HG03135 (cell line): ENCODE results near the gene PSPN.
"Not testable (repeated sequence)": the region's sequence is repeated elsewhere in the genome, so short reads cannot be mapped to it uniquely, and the experiment has no call there.

Experiments used
- ATAC-seq: cut with Tn5 transposase; IDR thresholded peaks from one replicate; pipeline ENCODE4 v1.9.1; 2021; ENCODE audit warnings: mild to moderate bottlenecking, moderate library complexity; ENCODE audit not compliant: unreplicated experiment

The PSPN gene

DNA sequence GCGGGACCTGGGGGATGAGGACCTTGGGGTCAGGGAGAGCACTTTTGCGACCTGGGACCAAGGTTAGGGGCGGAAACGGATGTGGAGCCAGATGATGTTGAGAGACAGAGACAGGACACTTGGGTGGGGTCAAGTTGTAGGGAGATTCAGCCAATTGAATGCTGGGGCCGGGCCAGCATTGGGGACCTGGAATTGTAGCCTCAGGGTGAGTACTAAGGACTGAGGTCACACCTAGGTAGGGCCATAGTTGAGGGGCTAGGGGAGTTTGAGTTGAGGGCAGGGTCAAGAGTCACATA is 2.0 kb downstream of the PSPN start:
- ATAC-seq = no peak

DNA sequence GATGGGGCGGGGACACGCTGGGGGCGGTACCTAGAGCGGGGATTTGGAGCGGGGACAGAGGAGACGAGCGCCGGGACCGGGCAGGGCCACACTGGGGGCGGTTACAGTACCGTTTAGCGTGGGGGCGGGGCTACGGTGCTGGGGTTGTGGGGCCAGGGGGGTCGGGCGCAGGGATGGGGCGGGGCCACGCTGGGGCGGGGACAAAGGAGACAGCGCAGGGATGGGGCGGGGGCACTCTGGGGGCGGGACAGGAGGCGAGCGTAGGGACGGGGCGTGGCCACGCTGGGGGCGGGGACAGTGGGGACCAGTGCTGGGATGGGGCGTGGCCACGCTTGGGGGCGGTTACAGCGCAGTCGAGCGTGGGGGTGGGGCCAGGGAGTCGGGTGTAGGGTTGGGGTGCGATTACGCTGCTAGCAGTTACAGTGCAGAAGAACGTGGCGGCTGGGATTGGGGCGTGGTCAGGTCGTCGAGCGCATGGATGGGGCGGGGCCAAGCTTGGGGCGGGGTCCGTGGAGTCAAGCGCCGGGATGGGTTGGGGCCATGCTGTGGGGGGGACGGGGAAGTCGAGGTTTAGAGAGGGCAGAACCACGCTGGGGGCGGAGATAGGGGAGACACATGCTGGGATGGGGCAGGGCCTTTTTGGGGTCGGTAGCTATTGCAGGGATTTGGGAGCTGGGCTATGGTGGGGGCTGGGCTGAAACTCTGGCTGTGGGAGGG is 2.5 kb downstream of the PSPN start:
- ATAC-seq = peak; percentile 45

DNA sequence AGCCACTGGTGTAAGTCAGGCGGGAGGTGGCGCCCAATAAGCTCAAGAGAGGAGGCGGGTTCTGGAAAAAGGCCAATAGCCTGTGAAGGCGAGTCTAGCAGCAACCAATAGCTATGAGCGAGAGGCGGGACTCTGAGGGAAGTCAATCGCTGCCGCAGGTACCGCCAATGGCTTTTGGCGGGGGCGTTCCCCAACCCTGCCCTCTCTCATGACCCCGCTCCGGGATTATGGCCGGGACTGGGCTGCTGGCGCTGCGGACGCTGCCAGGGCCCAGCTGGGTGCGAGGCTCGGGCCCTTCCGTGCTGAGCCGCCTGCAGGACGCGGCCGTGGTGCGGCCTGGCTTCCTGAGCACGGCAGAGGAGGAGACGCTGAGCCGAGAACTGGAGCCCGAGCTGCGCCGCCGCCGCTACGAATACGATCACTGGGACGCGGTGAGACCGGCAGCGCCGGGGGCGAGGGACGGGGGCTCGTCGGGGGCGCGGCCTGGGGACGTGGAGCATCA is 3.1 kb downstream of the PSPN start, which contains the start of gene ALKBH7:
Gene ALKBH7 (plus strand): TSS at position 201 of the 502 bp plus-strand sequence. CDS start 27 bp downstream, at position 228.
- peak; percentile 76 for ATAC-seq

DNA sequence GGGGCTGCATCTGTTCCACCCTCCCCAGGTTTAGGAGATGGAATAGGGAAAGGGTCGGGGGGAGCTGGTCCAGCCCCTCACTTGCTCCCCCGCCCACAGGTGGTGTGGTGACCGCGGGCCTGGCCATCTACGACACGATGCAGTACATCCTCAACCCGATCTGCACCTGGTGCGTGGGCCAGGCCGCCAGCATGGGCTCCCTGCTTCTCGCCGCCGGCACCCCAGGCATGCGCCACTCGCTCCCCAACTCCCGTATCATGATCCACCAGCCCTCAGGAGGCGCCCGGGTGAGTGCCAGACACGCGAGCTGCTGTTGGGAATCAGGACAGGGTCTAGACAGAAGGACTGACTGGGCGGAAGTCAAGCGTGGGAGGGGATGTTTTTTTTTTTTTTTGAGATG is 11.4 kb downstream of the PSPN start:
- ATAC-seq = no peak

DNA sequence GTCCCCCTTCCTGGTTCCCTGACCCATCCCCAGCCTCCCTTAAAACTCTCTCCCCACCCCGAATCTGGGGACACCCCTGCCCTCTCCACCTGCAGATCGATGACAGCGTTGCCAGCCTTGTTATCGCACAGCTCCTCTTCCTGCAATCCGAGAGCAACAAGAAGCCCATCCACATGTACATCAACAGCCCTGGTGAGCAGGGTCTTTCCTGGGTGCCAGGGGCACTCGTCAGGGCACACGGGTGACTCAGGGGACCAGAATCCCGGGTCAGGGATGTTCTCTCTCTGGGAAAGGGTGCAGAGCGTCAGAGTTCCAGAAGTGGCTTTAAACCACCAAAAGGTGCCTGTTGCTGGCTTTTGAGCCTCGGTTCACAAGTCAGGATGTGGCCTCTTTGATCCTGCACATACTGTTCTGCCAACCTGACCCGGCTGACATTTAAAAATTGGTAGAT is 13.4 kb downstream of the PSPN start:
- no peak for ATAC-seq

DNA sequence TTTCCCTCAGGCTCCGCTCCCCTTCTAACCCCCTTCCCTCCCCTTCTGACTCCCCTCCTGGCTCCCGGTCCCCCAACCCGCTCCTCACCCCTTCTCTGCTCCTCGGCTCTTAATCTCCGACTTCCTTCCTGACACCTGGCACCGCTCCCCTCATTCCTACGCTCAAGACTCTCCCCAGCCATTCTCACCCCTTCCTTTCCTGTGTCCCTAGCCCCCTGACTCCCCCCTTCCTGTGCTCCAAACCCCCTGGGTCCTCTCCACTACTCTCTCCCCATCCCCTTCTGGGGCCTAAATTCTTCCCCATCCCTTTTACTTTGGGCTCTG is 13.7 kb downstream of the PSPN start:
- ATAC-seq = no peak

DNA sequence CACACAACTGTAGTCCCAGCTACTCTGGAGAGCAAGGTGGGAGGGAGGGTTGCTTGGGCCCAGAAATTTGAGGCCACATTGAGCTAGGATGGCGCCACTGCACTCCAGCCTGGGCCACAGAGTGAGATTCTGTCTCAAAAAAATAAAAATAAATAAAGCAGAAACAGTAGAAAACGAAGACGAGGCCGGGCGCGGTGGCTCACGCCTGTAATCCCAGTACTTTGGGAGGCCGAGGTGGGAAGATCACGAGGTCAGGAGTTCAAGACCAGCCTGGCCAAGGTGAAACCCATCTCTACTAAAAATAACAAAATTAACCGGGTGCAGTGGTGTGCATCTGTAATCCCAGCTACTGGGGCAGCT is 14.9 kb downstream of the PSPN start:
- not testable (repeated sequence) for ATAC-seq

DNA sequence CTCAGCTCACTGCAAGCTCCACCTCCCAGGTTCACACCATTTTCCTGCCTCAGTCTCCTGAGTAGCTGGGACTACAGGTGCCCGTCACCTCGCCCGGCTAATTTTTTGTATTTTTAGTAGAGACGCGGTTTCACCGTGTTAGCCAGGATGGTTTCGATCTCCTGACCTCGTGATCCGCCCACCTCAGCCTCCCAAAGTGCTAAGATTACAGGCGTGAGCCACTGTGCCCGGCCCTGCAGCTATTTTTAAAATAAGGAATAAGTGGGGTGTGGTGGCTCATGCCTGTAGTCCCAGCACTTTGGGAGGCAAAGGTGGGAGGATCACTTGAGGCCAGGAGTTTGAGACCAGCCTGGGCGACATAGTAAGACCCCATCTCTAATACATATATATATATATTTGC is 15.3 kb downstream of the PSPN start:
- ATAC-seq = not testable (repeated sequence)

DNA sequence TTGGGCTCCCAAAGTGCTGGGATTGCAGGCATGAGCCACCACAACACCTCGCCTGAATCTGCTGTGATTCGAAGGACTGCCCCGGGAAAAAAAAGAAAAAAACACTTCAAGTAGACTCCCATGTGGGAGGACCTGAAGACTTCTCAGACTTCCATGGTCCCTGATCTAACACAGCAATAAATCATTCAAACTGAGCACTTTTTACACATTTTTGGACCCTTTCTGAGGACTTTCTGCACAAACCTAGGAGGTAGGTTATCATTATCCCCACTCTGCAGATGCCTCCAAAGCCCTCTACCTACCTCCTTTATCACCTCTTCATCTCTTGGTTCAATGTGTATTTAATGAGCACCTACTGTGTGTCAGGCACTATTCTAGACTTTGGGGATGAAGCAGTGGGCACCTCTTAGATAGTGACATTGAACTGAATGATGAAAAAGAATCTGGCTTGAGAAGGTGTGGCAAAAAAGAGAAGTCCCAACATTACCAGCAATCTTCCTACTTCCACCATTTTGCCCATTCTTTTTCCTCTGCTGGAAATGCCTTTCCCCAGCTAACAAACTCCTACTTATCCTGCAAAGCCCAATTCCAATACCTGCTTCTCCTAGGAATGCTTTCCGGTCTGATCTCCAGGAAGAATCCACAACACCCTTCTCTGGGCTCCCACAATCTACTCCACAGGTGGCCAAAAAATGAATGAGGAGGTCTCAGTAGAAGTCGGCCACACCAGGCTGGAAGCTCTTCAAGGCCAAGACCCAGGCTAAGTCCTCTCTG is 16.0 kb downstream of the PSPN start:
- no peak for ATAC-seq

DNA sequence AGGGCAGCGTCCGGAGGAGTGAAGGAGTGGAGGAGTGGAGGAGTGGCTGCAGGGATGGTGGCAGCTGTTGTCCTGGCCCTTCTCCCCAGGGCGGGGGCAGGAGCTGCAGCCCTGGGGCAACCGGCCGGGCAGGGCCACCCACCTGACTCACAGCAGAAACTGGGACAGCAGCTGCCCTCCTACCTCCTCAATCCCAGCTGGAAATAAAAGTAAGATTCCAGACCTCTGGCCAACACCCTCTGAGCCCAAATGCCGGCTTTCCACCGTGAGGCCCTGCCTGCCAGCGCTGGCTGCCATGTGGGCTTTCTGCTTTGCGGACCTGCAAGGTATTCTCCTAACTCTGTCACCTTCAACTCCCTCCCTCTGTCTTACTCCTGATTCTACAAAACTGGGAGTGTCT is 17.7 kb downstream of the PSPN start:
- ATAC-seq = no peak

DNA sequence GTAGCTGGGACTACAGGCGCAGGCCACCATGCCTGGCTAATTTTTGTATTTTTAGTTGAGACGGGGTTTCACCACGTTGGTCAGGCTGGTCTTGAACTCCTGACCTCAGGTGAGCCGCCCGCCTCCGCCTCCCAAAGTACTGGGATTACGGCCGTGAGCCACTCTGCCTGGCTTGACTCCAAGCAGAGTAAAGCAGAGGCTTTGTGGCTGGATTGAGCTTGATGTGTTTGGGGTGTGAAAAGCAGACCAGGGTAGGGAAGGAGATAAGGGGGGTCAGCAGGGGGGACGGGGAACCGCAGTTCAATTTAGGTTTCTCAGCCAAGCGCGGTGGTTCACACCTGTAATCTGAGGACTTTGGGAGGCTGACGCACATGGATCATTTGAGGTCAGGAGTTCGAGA is 18.6 kb downstream of the PSPN start:
- ATAC-seq = no peak

DNA sequence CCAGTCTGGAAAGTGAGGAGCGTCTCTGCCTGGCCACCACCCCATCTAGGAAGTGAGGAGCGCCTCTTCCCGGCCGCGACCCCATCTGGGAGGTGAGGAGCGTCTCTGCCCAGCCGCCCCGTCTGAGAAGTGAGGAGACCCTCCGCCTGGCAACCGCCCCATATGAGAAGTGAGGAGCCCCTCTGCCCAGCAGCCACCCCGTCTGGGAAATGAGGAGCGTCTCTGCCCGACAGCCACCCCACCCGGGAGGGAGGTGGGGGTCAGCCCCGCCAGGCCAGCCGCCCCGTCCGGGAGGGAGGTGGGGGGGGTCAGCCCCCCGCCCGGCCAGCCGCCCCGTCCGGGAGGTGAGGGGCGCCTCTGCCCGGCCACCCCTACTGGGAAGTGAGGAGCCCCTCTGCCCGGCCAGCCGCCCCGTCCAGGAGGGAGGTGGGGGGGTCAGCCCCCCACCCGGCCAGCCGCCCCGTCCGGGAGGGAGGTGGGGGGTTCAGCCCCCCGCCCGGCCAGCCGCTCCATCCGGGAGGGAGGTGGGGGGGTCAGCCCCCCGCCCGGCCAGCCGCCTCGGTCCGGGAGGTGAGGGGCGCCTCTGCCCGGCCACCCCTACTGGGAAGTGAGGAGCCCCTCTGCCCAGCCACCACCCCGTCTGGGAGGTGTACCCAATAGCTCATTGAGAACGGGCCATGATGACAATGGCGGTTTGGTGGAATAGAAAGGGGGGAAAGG is 20.3 kb downstream of the PSPN start:
- not testable (repeated sequence) for ATAC-seq

DNA sequence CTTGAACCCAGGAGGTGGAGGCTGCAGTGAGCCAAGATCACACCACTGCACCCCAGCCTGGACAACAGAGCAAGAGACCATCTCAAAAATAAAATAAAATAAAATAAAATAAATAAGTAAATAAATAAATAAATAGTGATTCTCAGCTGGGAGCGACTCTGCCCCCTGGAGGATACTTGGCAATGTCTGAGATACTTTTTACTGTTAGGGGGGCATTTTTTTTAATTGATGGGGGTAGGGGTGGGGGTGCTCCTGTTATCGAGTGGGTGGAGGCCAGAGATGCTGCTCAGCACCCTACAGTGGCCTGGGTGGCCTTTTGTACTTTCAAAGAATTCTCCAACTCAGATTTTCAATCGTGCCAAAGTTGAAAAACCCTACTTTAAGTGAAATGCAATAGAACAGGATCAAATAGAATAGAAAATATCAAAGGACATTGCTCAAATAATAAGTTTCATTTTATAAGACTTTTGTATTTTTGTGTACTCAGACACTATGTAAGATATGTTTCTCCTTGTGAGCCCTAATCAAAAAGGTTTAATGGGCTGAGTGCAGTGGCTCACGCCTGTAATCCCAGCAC is 21.5 kb downstream of the PSPN start:
- no peak for ATAC-seq

DNA sequence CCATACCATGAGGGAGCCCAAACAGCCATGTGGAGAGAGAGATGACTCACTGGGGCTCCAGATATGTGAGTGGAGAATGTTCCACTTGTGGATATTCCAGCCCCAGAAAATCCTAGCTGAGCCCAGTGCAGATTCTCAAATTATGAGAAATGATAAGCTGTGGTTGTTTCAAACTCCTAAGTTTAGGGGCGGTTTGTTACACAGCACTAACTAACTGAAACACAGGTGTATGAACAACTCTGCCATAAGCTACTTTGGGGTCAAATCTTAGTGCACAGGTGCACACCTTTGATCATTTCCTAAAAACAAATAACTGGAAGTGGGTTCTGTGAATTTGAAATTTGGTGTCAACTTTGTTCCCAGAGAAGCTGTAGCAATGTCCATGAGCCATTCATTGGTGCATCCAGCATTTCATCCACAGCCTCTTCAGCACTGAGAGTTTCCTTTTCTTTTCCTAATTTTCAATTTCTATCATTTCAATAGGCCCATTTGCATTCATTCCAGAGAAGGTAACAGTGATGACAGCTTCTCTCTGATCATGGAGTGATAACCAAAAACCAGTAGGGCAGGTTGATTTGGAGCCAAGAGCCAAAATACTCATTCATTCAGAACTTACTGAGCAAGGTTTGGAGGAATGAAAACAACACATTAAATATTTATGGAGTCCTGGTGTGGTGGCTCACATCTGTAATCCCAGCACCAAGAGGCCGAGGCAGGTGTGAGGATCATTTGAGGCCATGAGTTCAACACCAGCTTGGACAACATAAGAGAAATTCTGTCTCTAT is 23.2 kb downstream of the PSPN start:
- ATAC-seq = no peak

DNA sequence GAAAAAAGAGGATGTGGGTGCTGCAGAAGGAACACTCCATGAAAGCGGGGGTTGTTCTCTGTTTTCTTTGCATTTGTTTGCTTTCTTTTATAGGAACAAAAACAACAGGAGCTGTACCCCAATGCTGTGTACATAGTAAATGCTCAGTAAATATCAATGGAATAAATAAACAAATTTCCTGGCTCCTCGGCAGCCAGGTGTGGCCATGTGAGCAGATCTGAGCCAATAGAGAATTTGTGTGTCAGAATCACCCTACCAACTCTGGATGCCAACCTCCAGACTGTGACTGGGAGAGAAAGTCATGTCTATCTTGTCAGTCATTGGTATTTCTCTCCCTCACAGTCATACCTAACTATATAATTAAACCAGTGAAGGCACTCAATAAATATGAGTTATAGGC is 25.0 kb downstream of the PSPN start:
- no peak for ATAC-seq

DNA sequence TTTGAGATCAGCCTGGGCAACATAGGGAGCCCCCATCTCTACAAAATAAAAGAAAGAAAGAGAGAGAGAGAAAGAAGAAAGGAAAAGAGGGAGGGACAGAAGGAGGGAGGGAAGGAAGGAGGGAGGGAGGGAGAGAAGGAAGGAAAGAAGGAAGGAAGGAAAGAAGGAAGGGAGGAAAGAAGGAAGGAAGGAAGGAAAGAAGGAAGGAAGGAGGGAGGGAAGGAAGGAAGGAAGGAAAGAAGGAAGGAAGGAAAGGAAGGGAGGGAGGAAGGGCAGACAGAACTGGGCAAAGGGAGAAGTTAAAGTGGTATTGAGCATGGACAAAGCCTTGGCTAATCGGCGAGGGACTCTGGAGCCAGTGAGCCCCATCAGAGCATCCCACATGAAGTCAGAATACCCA is 26.5 kb downstream of the PSPN start:
- not testable (repeated sequence) for ATAC-seq

DNA sequence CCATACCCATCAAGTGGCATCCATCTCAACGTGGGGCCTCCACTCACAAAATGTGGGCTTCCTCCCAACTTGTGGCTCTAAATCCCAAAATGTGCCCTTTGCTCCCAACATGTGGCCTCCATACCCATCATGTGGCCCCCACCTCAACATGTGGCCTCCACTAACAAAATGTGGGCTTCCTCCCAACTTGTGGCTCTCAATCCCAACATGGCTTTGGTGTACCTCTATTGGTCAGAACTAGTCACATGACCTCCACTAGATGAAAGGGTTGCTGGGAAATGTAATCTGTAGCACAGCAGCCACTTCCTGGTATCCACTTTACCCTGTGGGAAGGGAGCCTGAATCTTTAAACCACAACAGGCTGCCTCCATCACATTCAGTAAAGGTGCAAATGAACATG is 32.3 kb downstream of the PSPN start:
- no peak for ATAC-seq

DNA sequence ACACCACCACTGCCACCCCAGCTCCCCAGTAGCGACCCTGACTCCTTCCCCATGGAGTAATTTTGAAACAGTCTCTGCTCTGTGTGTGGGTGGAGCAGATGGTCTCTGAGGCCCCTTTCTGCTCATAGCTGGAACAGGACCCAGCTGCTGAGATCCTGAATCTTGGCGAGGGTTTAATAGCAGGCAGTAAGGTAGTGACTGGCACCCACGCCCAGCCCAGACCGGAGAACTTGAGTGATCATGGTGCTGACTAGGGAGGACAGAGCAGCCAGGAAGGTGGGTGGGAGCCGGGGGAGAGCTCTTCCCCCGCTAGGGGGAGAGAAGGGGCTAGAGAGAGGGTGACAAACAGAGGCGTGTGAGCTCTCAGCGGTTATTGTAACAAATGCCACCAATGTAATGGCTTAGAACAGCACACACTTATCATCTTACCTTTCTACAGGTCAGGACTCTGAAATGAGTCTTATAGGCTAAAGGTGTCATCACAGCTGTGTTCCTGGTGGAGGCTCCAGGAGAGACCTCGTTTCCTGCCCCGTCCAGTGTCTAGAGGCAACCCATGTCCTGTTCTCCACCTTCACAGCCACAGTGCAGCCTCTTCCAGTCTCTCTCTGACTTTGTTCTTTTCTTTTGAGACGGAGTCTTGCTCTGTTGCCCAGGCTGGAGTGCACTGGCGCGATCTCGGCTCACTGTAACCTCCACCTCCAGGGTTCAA is 35.1 kb downstream of the PSPN start:
- no peak for ATAC-seq

DNA sequence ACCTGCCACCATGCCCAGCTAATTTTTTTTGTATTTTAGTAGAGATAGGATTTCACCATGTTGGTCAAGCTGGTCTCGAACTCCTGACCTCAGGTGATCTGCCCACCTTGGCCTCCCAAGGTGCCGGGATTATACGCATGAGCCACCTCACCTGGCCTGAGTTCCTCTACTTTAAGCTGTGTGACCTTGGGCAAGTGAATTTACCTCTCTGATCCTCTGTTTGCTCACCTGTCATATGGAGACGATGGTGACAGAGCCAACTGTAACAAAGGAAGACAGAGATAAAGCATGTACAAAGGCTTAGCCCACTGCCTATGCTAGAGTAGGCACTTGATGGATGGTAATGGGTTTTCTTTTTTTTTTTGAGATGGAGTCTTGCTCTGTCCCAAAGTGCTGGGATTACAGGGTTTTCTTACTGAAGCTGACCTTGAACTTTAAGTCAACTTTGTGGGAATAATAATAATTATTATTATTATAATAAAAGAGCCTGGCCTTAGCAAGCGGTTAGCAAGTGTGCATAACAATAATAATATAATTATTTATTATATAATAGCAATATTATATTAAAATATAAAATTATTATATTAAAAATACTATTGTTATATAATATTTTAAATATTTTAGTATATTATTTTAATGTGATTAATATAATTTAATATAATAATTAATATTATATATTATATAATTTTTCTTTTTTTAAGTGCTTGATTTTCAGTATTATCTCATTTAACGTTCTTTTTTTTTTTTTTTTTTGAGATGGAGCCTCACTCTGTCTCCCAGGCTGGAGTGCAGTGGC is 41.0 kb downstream of the PSPN start:
- ATAC-seq = no peak
